SU-DHL-6 (cell line): ENCODE measurements around the gene CNPY1.

Experiments used
- H2AFZ ChIP-seq: fragments of 200-600 bp; sonication (generic); 2 replicates; pipeline ENCODE4 v1.6.1; 2014; ENCODE audit warnings: low read depth, mild to moderate bottlenecking, moderate library complexity, mixed read lengths, antibody characterized with exemption, low read length; ENCODE audit not compliant: severe bottlenecking
- H3F3A ChIP-seq: fragments of 200-600 bp; shearing (Covaris generic); 2 replicates; pipeline ENCODE4 v1.6.0; 2016; ENCODE audit warnings: antibody characterized with exemption, mild to moderate bottlenecking; ENCODE audit not compliant: insufficient read depth
- H3K27ac ChIP-seq: fragments of 200-600 bp; sonication (generic); 2 replicates; pipeline ENCODE4 v1.5.1; 2016; ENCODE audit warnings: low read depth, mild to moderate bottlenecking, low read length, moderate library complexity, mixed read lengths
- H3K27me3 ChIP-seq: fragments of 200-600 bp; sonication (generic), shearing (Covaris generic); 2 replicates; pipeline ENCODE4 v1.6.0; 2014; ENCODE audit warnings: mild to moderate bottlenecking, low read length
- H3K36me3 ChIP-seq: fragments of 200-600 bp; sonication (generic); 2 replicates; pipeline ENCODE4 v1.6.1; 2014; ENCODE audit warnings: mild to moderate bottlenecking, low read length, mixed read lengths
- H3K4me2 ChIP-seq: fragments of 300-600, 200-600 bp; shearing (Covaris generic), sonication (generic); 2 replicates; pipeline ENCODE4 v1.6.0; 2014; ENCODE audit warnings: low read length, low read depth, mild to moderate bottlenecking; ENCODE audit not compliant: poor library complexity, severe bottlenecking
- H3K4me3 ChIP-seq: fragments of 200-600 bp; sonication (generic); 2 replicates; pipeline ENCODE4 v1.5.1; 2014; ENCODE audit warnings: antibody characterized with exemption, low read length, mild to moderate bottlenecking, mixed read lengths; ENCODE audit not compliant: insufficient read depth, poor library complexity, severe bottlenecking
- H3K79me2 ChIP-seq: fragments of 200-600 bp; sonication (generic); 2 replicates; pipeline ENCODE4 v1.6.1; 2014; ENCODE audit warnings: mild to moderate bottlenecking, low read length, moderate library complexity; ENCODE audit not compliant: insufficient read depth
- H3K9ac ChIP-seq: fragments of 200-600 bp; sonication (generic); 2 replicates; pipeline ENCODE4 v1.7.0; 2014; ENCODE audit warnings: mild to moderate bottlenecking, low read length
- H3K9me2 ChIP-seq: fragments of 200-600 bp; sonication (generic); replicated peaks from 2 replicates; pipeline ENCODE4 v1.6.1; 2014; ENCODE audit warnings: low read length; ENCODE audit not compliant: insufficient read depth
- H3K9me3 ChIP-seq: fragments of 200-600 bp; sonication (generic); 2 replicates; pipeline ENCODE4 v1.6.1; 2014; ENCODE audit warnings: low read length, mixed read lengths; ENCODE audit not compliant: insufficient read depth
- H4K20me1 ChIP-seq: fragments of 200-600 bp; sonication (generic); 2 replicates; pipeline ENCODE4 v1.6.1; 2014; ENCODE audit warnings: low read depth, mild to moderate bottlenecking, antibody characterized with exemption, low read length, moderate library complexity, mixed read lengths
- CTCF ChIP-seq: fragments of 200-600 bp; sonication (generic); IDR thresholded peaks from one replicate; pipeline ENCODE4 v1.5.1; 2017; ENCODE audit warnings: antibody characterized with exemption, mild to moderate bottlenecking, low read length, moderate library complexity; ENCODE audit not compliant: insufficient read depth, poor library complexity, severe bottlenecking
- EZH2phosphoT487 ChIP-seq: fragments of 200-600 bp; sonication (generic), shearing (Covaris generic); conservative IDR thresholded peaks from 2 replicates; pipeline ENCODE4 v1.6.1; 2018; ENCODE audit warnings: mild to moderate bottlenecking, antibody characterized with exemption, low read length, moderate library complexity, mixed read lengths

CNPY1 gene

GRCh38 chr7:155462163-155462735, 84.1 kb downstream of the CNPY1 start:
- Histone ChIP-seq H3K79me2 (no peaks in the 10 kb centered on the region), H3K9ac (no peak overlapping the region), H3K27ac (no peak overlapping the region), H3K4me2 (no peak overlapping the region), H4K20me1 (no peaks in the 10 kb centered on the region), H3F3A (no peaks in the 10 kb centered on the region), H3K36me3 (no peaks in the 10 kb centered on the region), H3K27me3 (no peaks in the 10 kb centered on the region), H3K9me2 (no peaks in the 10 kb centered on the region), H2AFZ (no peak overlapping the region), H3K9me3 (no peaks in the 10 kb centered on the region), H3K4me3 (no peak overlapping the region)
- TF ChIP-seq EZH2phosphoT487 (no peak), CTCF (no peak)

- Histone ChIP-seq H3K9me3 (no peaks in the 10 kb centered on the region), H4K20me1 (no peaks in the 10 kb centered on the region), H3K36me3 (no peaks in the 10 kb centered on the region), H3K4me2 (no peak overlapping the region), H3F3A (no peaks in the 10 kb centered on the region), H3K27me3 (no peaks in the 10 kb centered on the region), H3K79me2 (no peaks in the 10 kb centered on the region), H3K27ac (no peak overlapping the region), H2AFZ (no peak overlapping the region), H3K4me3 (no peak overlapping the region), H3K9ac (no peak overlapping the region), H3K9me2 (no peaks in the 10 kb centered on the region)
- no peak for TF ChIP-seq CTCF
- no peak for TF ChIP-seq EZH2phosphoT487
These were observed 84.7 kb downstream of the CNPY1 start for GRCh38 chr7:155461631-155462030.

GRCh38 chr7:155460926-155461613, 85.3 kb downstream of the CNPY1 start:
- no peaks in the 10 kb centered on the region for H3K27me3 ChIP-seq
- no peaks in the 10 kb centered on the region for H4K20me1 ChIP-seq
- H3K9me3 ChIP-seq, result no peaks in the 10 kb centered on the region
- TF ChIP-seq CTCF (no peak), EZH2phosphoT487 (no peak)
- H3F3A ChIP-seq, result no peaks in the 10 kb centered on the region
- no peak overlapping the region for H3K4me3 ChIP-seq
- no peaks in the 10 kb centered on the region for H3K36me3 ChIP-seq
- no peaks in the 10 kb centered on the region for H3K9me2 ChIP-seq
- no peak overlapping the region for H3K4me2 ChIP-seq
- H2AFZ ChIP-seq, result no peak overlapping the region
- no peak overlapping the region for H3K9ac ChIP-seq
- H3K79me2 ChIP-seq, result no peaks in the 10 kb centered on the region
- H3K27ac ChIP-seq, result no peak overlapping the region
